Activated naive CD4-positive, alpha-beta T cell treated with Interleukin-2 at 50 U/mL for 16 hours (primary cell): ENCODE results near the gene WDR19.
"Not testable (repeated sequence)": the region's sequence is repeated elsewhere in the genome, so short reads cannot be mapped to it uniquely, and the experiment has no call there.

Source experiments
- DNase-seq: peaks from one replicate; pipeline ENCODE4 v3.0.0-alpha.2; 2020

WDR19 gene

GRCh38 chr4:39233783-39234182, 51.5 kb downstream of the WDR19 start:
- no peak for DNase-seq

DNA sequence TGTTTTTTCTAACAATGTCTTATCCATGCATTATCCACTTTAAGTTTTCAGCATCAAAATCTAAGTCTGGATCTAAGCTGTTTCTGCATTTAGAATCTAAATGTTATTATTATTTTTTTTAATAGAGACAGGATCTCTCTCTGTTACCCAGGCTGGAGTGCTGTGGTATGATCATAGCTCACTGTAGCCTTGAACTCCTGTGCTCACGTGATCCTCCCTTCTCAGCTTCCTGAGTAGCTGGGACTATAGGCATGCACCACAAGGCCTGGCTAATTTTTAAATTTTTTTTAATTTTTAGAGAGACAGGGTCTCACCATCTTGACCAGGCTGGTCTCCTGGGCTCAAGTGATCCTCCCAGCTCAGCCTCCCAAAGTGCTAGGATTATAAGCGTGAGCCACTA, 52.7 kb downstream of the WDR19 start:
- DNase-seq: no peak

- no peak for DNase-seq
Measured at GRCh38 chr4:39235696-39236095, 53.4 kb downstream of the WDR19 start.

DNA sequence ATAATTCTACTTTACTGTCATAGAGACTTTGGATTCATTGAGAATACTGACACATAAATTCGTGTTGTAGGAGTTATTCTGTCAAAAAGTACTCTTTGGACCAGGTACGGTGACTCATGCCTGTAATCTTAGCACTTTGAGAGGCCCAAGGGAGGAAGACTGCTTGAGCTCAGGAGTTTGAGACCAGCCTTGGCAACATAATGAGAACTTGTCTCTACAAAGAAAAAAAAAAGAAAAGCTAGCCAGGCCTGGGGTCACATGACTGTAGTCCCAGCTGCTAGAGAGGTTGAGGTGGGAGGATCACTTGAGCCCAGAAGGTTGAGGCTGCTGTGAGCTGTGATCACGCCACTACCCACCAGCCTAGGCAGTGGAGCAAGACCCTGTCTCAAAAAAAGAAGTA, 54.9 kb downstream of the WDR19 start:
- DNase-seq: no peak

- DNase-seq: no peak
Measured at GRCh38 chr4:39243462-39243861, 61.1 kb downstream of the WDR19 start.

- no peak for DNase-seq
Measured at GRCh38 chr4:39255266-39255665, 72.9 kb downstream of the WDR19 start.

GRCh38 chr4:39255871-39256270, 73.5 kb downstream of the WDR19 start:
- DNase-seq: no peak

DNA sequence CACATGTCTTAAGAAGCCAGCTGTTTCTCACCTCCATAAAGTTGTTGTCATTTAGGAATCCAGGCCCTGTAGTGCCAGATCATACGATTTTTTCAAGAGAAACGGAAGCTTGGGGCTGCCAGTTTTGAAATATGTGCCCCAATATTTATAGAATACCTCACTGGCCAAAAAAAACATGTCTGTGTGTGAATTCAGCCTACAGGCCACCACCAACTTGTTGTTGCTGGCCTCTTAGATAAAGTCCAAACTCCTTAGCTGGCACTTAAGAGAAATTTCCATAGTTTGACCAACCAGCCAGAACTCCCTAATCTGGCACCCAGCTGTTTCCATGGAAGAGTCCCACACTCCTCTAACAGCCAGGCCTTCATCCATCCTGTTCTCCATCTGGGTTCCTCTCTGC, 74.1 kb downstream of the WDR19 start:
- DNase-seq: no peak

- DNase-seq: no peak
Measured at GRCh38 chr4:39259571-39260330, 77.4 kb downstream of the WDR19 start.

DNA sequence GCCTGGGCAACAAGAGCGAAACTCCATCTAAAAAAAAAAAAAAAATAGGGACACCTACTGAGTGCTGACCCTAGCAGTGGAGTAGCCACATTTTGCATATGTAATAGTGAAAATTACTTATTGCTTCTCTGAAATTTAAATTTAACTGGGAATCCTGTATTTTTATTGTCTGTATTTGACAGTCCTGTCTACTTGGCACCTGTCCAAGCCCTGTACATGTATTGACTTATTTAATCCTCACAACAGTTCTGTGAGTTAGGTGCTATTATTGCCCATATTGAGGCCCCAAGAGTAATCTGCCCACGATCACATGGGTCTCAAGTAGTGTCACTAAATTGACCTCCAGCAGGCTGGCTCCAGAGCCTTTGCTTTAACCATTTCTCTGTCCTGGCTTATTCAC, 81.6 kb downstream of the WDR19 start:
- DNase-seq: no peak

DNA sequence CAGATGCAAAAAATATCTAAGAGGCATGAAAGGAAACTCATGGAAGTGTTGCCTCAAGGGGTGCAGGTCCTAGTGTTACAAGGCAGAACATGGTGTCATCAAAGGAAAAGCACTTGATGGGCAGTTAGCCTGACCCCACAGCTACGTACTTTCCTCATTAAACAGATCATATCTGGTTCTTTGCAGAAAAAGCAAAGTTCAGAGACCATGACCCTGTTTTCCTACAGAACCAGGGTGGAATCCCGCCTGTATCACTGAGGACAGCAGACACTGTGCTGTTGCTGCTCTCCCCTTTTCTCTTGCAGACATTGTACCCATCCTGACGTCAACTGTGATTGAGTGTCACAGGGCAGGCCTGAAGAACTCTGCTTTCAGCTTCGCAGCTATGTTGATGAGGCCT, 92.2 kb downstream of the WDR19 start:
- no peak for DNase-seq

DNA sequence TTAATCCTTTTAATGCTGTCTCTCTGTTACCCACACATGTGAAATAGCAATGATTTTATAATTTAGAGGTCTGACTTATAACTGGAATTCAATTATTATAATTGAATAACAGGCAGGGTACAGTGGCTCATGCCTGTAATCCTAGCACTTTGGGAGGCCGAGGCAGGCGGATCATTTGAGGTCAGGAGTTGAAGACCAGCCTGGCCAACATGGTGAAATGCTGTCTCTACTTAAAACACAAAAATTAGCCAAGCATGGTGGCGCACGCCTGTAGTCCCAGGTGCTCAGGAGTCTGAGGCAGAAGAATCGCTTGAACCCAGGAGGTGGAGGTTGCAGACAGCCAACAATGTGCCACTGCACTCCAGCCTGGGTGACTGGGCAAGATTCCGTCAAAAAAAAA, 95.3 kb downstream of the WDR19 start:
- not testable (repeated sequence) for DNase-seq

DNA sequence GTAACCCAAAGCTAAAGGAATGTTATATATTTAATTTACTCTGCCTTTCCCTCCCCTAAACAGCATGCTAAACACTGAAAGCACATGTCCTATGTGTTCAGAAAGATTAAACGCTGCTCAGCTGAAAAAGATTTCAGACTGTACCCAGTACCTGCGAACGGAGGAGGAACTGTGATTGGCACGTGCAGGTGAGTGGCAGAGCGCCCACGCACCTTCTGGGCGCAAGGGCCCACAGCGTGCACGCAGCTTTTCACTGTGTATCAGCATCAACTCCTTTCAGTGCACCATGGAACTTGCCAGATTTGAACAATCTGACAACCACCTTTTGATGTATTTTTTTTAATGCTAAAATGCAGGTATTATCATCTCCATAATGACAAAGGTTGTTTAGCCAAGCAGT, 96.1 kb downstream of the WDR19 start:
- DNase-seq: no peak

GRCh38 chr4:39279416-39279815, 97.1 kb downstream of the WDR19 start:
- no peak for DNase-seq

DNA sequence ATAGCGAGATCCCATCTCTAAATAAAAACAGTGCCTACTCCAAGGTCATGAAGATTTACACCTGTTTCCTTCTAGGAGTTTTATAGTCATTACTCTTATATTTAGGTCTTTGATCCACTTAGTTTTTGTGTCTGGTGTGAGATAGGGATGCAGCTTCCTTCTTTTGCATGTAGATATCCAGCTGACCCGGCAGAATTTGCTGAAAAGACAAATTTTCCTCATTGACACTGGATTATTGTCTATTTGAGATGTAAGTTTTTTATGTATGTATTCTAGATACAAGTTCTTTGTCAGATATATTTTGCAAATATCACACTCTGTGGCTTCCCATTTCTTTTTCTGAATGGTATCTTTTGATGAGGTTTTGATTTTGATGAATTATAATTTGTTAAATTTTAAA, 98.4 kb downstream of the WDR19 start:
- no peak for DNase-seq

DNA sequence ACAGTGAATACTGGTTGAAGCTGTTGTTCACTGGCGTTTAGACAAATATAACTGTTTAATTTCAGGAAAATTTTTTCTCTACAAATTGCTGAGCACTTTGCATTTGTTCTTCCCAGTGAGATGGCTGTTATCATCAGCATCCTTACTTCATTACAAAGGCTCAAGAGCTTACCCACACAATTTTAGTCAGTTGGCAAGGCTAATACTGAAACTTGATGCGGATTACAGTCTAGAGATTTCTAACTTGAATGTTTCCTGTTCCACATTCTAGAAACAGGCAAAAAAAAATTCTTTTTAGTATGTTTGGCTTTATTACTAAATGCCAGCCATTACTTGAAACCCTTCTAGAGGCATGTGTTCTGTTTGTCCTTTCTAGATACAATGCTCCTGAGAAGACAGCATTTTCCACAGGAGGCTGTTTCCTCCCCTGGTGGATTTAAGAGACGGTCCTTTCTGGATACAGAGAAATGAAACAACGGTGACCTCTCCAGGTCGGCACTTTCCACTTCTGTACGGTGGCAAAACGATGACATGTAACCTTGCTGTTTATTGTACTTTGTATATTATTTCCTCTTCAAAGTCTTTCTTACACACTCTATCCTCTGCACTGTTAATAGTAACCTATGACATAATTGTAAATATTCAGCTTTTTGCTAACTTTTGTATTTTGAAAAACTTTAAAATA, 102.9 kb downstream of the WDR19 start:
- no peak for DNase-seq

- no peak for DNase-seq
Measured at GRCh38 chr4:39285853-39286252, 103.5 kb downstream of the WDR19 start.

DNA sequence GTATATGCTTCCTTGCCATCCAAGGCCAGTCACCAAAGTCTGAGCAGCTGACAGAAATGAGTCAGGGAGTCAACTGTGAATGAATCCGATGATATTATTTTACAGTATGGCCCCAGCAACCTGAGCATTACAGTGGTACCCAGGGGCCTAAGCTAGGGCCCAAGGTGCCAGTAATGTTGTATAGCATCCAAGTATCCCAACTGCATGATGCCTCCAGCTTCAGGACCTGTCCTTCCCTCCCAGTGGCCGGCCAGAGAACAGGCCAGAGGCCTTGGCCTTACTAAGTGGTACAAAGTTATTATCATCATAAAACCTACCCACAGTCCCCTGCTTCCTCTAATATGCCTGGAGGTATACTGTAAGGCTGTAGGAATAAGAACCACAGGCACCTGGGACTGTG, 103.9 kb downstream of the WDR19 start:
- DNase-seq: no peak

DNA sequence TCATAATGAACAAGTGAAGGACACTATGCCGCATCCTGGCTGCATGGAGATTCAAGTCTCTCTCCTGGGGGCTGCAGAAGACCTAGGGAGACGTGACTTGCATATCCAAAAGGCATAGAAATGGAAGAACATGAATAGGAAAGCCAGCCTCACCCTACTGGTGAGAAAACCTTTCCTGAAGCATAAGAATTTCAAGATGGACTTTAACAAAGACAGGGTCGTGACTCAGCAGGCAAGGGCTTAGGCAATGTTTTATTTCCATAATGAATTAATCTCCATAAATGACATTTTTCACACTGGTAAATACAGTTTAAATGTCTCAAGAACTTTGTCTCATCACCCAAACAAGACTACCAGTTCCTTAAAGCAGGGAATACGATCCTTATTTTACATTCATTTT, 104.9 kb downstream of the WDR19 start:
- no peak for DNase-seq

DNA sequence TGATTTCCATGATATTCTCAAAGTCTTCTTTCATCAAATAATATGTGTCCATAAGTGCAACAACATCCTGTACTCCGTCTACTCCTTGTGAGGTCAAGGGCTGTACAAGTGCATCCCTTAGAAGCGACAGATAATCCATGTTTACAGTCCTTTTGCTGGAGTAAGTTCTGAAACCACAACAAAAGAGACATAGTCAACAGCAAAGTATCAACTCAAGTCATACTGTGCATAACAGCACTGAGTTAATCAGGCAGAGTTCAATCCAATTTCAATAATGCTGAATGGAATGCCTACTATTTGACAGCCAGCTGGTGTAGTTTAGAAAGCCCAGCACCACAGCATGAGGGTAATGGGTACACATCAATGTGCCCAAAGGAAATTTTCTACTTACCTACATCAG, 109.4 kb downstream of the WDR19 start:
- DNase-seq: no peak

GRCh38 chr4:39292433-39292832, 110.1 kb downstream of the WDR19 start:
- DNase-seq: not testable (repeated sequence)

DNA sequence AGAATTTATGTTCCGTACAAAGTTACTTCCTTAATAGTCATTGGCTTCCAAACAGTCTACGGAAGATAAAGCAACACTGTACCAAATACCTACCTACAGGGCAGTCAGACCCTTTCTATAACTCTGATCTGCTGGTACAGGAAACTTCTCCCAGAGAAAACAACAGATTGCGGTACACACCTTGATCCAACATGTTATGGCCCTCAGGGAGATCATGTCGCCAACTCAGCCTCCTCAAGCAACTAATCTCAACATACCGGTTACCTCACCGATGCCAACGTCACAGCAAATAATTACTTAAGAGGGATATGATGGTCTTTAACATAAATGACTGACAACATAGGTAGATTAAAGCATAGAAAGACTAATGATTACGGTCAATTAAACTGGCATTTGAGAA, 113.5 kb downstream of the WDR19 start:
- no peak for DNase-seq

DNA sequence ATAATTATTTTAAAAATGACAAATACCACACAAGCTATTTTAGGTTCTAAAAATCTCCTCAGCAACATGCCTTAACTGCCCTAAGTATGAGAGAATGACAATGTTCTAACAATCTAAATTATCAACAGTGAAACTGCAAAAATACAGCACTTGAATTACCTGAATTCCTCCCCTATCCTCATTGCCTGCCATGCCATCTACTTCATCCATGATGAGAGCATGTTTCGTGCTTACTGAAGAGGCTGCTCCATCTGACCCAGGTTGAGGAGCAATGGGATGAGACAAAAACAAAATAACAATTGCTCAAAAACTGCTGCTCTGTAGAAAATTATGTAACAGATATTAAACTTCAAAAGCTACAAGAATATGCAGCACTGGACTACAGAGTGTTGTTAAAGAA, 120.6 kb downstream of the WDR19 start:
- DNase-seq: no peak

GRCh38 chr4:39303871-39304270, 121.5 kb downstream of the WDR19 start:
- DNase-seq: no peak

DNA sequence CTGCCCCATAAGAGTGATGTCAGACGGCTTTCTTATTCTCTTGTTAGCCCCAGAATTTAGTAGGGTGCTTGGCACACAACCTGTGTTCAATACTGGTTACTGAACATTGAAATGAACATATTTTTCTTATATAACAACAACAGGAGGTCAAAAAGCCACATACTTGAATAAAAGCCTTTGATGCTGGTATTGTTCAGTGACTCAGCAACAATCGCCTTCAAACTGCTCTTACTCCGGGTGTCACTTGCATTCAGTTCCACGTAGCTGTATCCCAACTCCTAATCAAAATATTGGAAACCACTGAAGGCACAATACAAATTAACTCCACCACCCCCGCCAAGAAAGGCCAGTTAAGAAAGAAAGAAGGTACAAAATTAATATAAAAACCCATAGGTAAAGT, 122.3 kb downstream of the WDR19 start:
- no peak for DNase-seq
